NCI-H69 (cell line): ENCODE data around the gene UBASH3B.
A peak's percentile ranks its signal among the peaks of the same experiment; 100 is the strongest.
"Not testable (repeated sequence)": the region's sequence is repeated elsewhere in the genome, so short reads cannot be mapped to it uniquely, and the experiment has no call there.

Experiments used
- DNase-seq: peaks from one replicate; lab custom pipeline; 2025; lab: John Stamatoyannopoulos, UW

Gene UBASH3B

GRCh38 chr11:122707111-122707510 lies 51.6 kb downstream of the UBASH3B start:
- no peak for DNase-seq

- no peak for DNase-seq
These were observed 52.4 kb downstream of the UBASH3B start for GRCh38 chr11:122707901-122708300.

- no peak for DNase-seq
These were observed 53.7 kb downstream of the UBASH3B start for GRCh38 chr11:122709039-122709760.

GRCh38 chr11:122711362-122711761 lies 55.8 kb downstream of the UBASH3B start:
- no peak for DNase-seq

GRCh38 chr11:122711831-122712381 lies 56.4 kb downstream of the UBASH3B start:
- peak; percentile 29 for DNase-seq

GRCh38 chr11:122714004-122714403 lies 58.5 kb downstream of the UBASH3B start:
- DNase-seq: no peak

GRCh38 chr11:122714484-122714883 lies 59.0 kb downstream of the UBASH3B start:
- no peak for DNase-seq

- DNase-seq: no peak
These were observed 60.3 kb downstream of the UBASH3B start for GRCh38 chr11:122715548-122716440.

- no peak for DNase-seq
These were observed 61.8 kb downstream of the UBASH3B start for GRCh38 chr11:122717264-122717867.

GRCh38 chr11:122720107-122720881 lies 64.8 kb downstream of the UBASH3B start:
- DNase-seq: peak; percentile 34

GRCh38 chr11:122721201-122721963 lies 65.9 kb downstream of the UBASH3B start:
- no peak for DNase-seq

GRCh38 chr11:122721964-122722266 lies 66.4 kb downstream of the UBASH3B start:
- no peak for DNase-seq

GRCh38 chr11:122723106-122723505 lies 67.6 kb downstream of the UBASH3B start:
- DNase-seq: no peak

GRCh38 chr11:122723576-122723975 lies 68.1 kb downstream of the UBASH3B start:
- no peak for DNase-seq

- DNase-seq: no peak
These were observed 69.0 kb downstream of the UBASH3B start for GRCh38 chr11:122724520-122724919.

GRCh38 chr11:122726028-122726427 lies 70.5 kb downstream of the UBASH3B start:
- no peak for DNase-seq

- DNase-seq: no peak
These were observed 71.8 kb downstream of the UBASH3B start for GRCh38 chr11:122727101-122727929.

- DNase-seq: no peak
These were observed 73.0 kb downstream of the UBASH3B start for GRCh38 chr11:122728561-122728960.

- DNase-seq: no peak
These were observed 73.6 kb downstream of the UBASH3B start for GRCh38 chr11:122729139-122729538.

- DNase-seq: not testable (repeated sequence)
These were observed 75.2 kb downstream of the UBASH3B start for GRCh38 chr11:122730694-122731093.
